HCT116 (cell line): Measurements from ENCODE around the gene LAIR1. TPM values are rescaled to one million over a fixed set of nuclear protein-coding genes. Genes with fewer than 3 reads are reported as not detected.

Source experiments
- ATAC-seq: fragments of 200-7000 bp; cut with Tn5 transposase; 2 replicates; pipeline ENCODE4 v1.9.1; 2020; ENCODE audit warnings: mild to moderate bottlenecking, moderate library complexity
- BruUV-seq: library from RNA; stranded (reverse); fragments of 400-500 nt; replicated peaks from 2 replicates; lab custom pipeline; 2021; lab: Mats Ljungman, UMichigan
- CTCF ChIA-PET: fragments of 300-600 bp; sonication (Branson Sonifier 250); formaldehyde crosslinking; loops from one replicate; lab custom pipeline; 2021; ENCODE audit warnings: antibody characterized with exemption; lab: Charles Lee
- POLR2A ChIA-PET: fragments of 300-600, 350-600 bp; sonication (Branson Sonifier 250); formaldehyde crosslinking; loops from one replicate; lab custom pipeline; 2021; ENCODE audit warnings: antibody characterized with exemption; lab: Charles Lee
- RAD21 ChIA-PET, 2 experiments: fragments of 300-600 bp; sonication (Branson Sonifier 250); formaldehyde crosslinking; loops; one replicate each; lab custom pipeline; 2023; ENCODE audit warnings: low total read pairs in 2 of 2; ENCODE audit not compliant: uncharacterized antibody in 2 of 2, unreplicated experiment in 2 of 2, low non-redundant PET in 1 of 2; lab: Charles Lee
- DNase-seq: peaks from one replicate; pipeline ENCODE4 v3.0.0-alpha.2; 2010; ENCODE audit warnings: low read depth, low spot score
- H2AFZ ChIP-seq: fragments of 200-600 bp; shearing (Covaris generic), sonication (generic); 2 replicates; pipeline ENCODE4 v1.6.1; 2017; ENCODE audit warnings: low read depth, mixed run types, mixed read lengths, antibody characterized with exemption, low read length; ENCODE audit not compliant: poor library complexity, severe bottlenecking
- H3K27ac ChIP-seq: 2 replicates; pipeline ENCODE4 v1.5.1; 2012; ENCODE audit warnings: low read depth, low read length
- H3K27me3 ChIP-seq: fragments of 200-600 bp; sonication (generic); 2 replicates; pipeline ENCODE4 v1.6.1; 2016; ENCODE audit warnings: mixed run types, low read length, mixed read lengths; ENCODE audit not compliant: insufficient read depth
- H3K36me3 ChIP-seq, 2 experiments: fragments of 200-500 bp in 1 of 2; fragments of 200-600 bp in 1 of 2; sonication (Bioruptor generic) in 1 of 2; sonication (generic) in 1 of 2; 2 replicates each; pipeline versions ENCODE4 v1.5.1 to v1.6.1; 2014 to 2016; ENCODE audit warnings: low read length in 2 of 2, inconsistent platforms in 1 of 2, mixed read lengths in 1 of 2, mixed run types in 1 of 2; ENCODE audit not compliant: insufficient read depth in 2 of 2, control insufficient read depth in 1 of 2
- H3K4me1 ChIP-seq, 2 experiments: fragments of 200-600 bp in 1 of 2; sonication (generic) in 1 of 2; 2 replicates each; pipeline versions ENCODE4 v1.5.1 to v1.6.1; 2012 to 2017; ENCODE audit warnings: low read length in 2 of 2, inconsistent platforms in 1 of 2, mild to moderate bottlenecking in 1 of 2, mixed read lengths in 1 of 2, mixed run types in 1 of 2, moderate library complexity in 1 of 2; ENCODE audit not compliant: insufficient read depth in 2 of 2, control insufficient read depth in 1 of 2
- H3K4me2 ChIP-seq: fragments of 200-600 bp; sonication (generic); 2 replicates; pipeline ENCODE4 v1.6.1; 2017; ENCODE audit warnings: mixed run types, low read length, mixed read lengths
- H3K4me3 ChIP-seq, 2 experiments: fragments of 200-600 bp in 1 of 2; sonication (generic) in 1 of 2; replicated peaks in 1 of 2; 2 replicates each; pipeline ENCODE4 v1.5.1; 2011 to 2016; ENCODE audit warnings: low read length in 2 of 2, control low read depth in 1 of 2, low read depth in 1 of 2, mild to moderate bottlenecking in 1 of 2, mixed read lengths in 1 of 2, mixed run types in 1 of 2
- H3K79me2 ChIP-seq: fragments of 200-600 bp; sonication (generic); 2 replicates; pipeline ENCODE4 v1.6.1; 2017; ENCODE audit warnings: mild to moderate bottlenecking, mixed run types, low read length, moderate library complexity, mixed read lengths; ENCODE audit not compliant: insufficient read depth
- H3K9ac ChIP-seq: fragments of 200-600 bp; sonication (generic); 2 replicates; pipeline ENCODE4 v1.6.1; 2016; ENCODE audit warnings: low read length, mixed read lengths
- H3K9me2 ChIP-seq: fragments of 200-600 bp; sonication (generic), shearing (Covaris generic); 2 replicates; pipeline ENCODE4 v1.6.1; 2017; ENCODE audit warnings: mixed run types, mild to moderate bottlenecking, moderate library complexity; ENCODE audit not compliant: insufficient read depth
- H3K9me3 ChIP-seq, 2 experiments: fragments of 200-500 bp in 1 of 2; fragments of 200-600 bp in 1 of 2; sonication (Bioruptor generic) in 1 of 2; sonication (generic) in 1 of 2; 2 replicates each; pipeline ENCODE4 v1.6.1; 2014 to 2017; ENCODE audit warnings: low read length in 2 of 2, mixed read lengths in 2 of 2, inconsistent platforms in 1 of 2, low read depth in 1 of 2, mild to moderate bottlenecking in 1 of 2, mixed run types in 1 of 2, moderate library complexity in 1 of 2; ENCODE audit not compliant: control insufficient read depth in 1 of 2, insufficient read depth in 1 of 2
- H4K20me1 ChIP-seq: fragments of 200-600 bp; sonication (generic), shearing (Covaris generic); 2 replicates; pipeline ENCODE4 v1.6.1; 2017; ENCODE audit warnings: mixed run types, mild to moderate bottlenecking, moderate library complexity; ENCODE audit not compliant: insufficient read depth
- CBX3 ChIP-seq: IDR thresholded peaks from 2 replicates; pipeline ENCODE4 v1.6.1; 2012; ENCODE audit warnings: low read depth
- CEBPB ChIP-seq: IDR thresholded peaks from 2 replicates; pipeline ENCODE4 v1.6.1; 2012; ENCODE audit warnings: low read depth
- EGR1 ChIP-seq: IDR thresholded peaks from 2 replicates; pipeline ENCODE4 v1.6.1; 2012; ENCODE audit warnings: low read depth
- ELF1 ChIP-seq: IDR thresholded peaks from 2 replicates; pipeline ENCODE4 v1.6.1; 2012; ENCODE audit warnings: low read depth, borderline replicate concordance
- EZH2 ChIP-seq: fragments of 200-600 bp; sonication (generic); IDR thresholded peaks from 2 replicates; pipeline ENCODE4 v1.6.1; 2017; ENCODE audit warnings: antibody characterized with exemption, mixed run types
- FOSL1 ChIP-seq: IDR thresholded peaks from 2 replicates; pipeline ENCODE4 v1.6.1; 2012; ENCODE audit warnings: low read depth
- JUND ChIP-seq: IDR thresholded peaks from 2 replicates; pipeline ENCODE4 v1.6.1; 2012
- POLR2A ChIP-seq: IDR thresholded peaks from 2 replicates; pipeline ENCODE4 v1.7.0; 2011; ENCODE audit warnings: borderline replicate concordance; ENCODE audit not compliant: insufficient read depth, insufficient read length; ENCODE audit errors: extremely low read depth
- POLR2AphosphoS5 ChIP-seq: IDR thresholded peaks from 2 replicates; pipeline ENCODE4 v1.6.1; 2011; ENCODE audit warnings: mild to moderate bottlenecking, low read depth, low read length, moderate library complexity
- RAD21 ChIP-seq: IDR thresholded peaks from 2 replicates; pipeline ENCODE4 v1.6.1; 2012; ENCODE audit warnings: low read depth, mild to moderate bottlenecking
- REST ChIP-seq: IDR thresholded peaks from 2 replicates; pipeline ENCODE4 v1.6.1; 2012; ENCODE audit warnings: low read depth
- SP1 ChIP-seq: IDR thresholded peaks from 2 replicates; pipeline ENCODE4 v1.6.1; 2012; ENCODE audit warnings: low read depth
- SRF ChIP-seq: IDR thresholded peaks from 2 replicates; pipeline ENCODE4 v1.6.1; 2012; ENCODE audit warnings: low read depth
- YY1 ChIP-seq: IDR thresholded peaks from 2 replicates; pipeline ENCODE4 v1.6.1; 2011; ENCODE audit warnings: low read length, low read depth, moderate library complexity, mild to moderate bottlenecking; ENCODE audit not compliant: insufficient replicate concordance; ENCODE audit errors: extremely low read depth
- ZBTB33 ChIP-seq: IDR thresholded peaks from 2 replicates; pipeline ENCODE4 v1.6.1; 2011; ENCODE audit warnings: mild to moderate bottlenecking, low read length, moderate library complexity; ENCODE audit not compliant: insufficient replicate concordance; ENCODE audit errors: extremely low read depth
- ZFX ChIP-seq: fragments of 450-650 bp; IDR thresholded peaks from 2 replicates; pipeline ENCODE4 v1.6.1; 2017
- ZNF274 ChIP-seq: fragments of 200-500 bp; sonication (Bioruptor generic); IDR thresholded peaks from 2 replicates; pipeline ENCODE4 v1.6.1; 2014; ENCODE audit warnings: mild to moderate bottlenecking, low read depth, low read length, inconsistent platforms
- intact Hi-C: fragments of 100-400 bp; cut with micrococcal nuclease; formaldehyde crosslinking; loops from 2 replicates; pipeline ENCODE4 v1.10.0; 2022
- total RNA-seq: library from RNA; stranded (reverse); gene quantifications from one replicate; pipeline ENCODE4 v1.2.1, GENCODE V29; 2021; ENCODE audit not compliant: unreplicated experiment
- TF ChIP-seq, protein P1 (sequence below): IDR thresholded peaks from 2 replicates; pipeline ENCODE4 v1.6.1; 2012
- TF ChIP-seq, protein P2 (sequence below): IDR thresholded peaks from 2 replicates; pipeline ENCODE4 v1.6.1; 2012
- TF ChIP-seq, protein P3 (sequence below), 3 experiments: fragments of 200-600 bp in 1 of 3; sonication (generic) in 1 of 3; IDR thresholded peaks in 2 of 3; conservative IDR thresholded peaks in 1 of 3; 2 replicates each; pipeline ENCODE4 v1.5.1; 2012 to 2017; ENCODE audit warnings: low read depth in 2 of 3, low read length in 2 of 3, antibody characterized with exemption in 1 of 3, borderline replicate concordance in 1 of 3, control low read depth in 1 of 3, mild to moderate bottlenecking in 1 of 3, mixed read lengths in 1 of 3, mixed run types in 1 of 3, moderate library complexity in 1 of 3; ENCODE audit not compliant: insufficient read depth in 1 of 3

Gene LAIR1
- total RNA-seq, 1 experiment from 2014 or later: 0.89 TPM

- no peak for TF ChIP-seq CBX3
- TF ChIP-seq EZH2: no peak
- no peak for TF ChIP-seq ZFX
- TF ChIP-seq, protein P1, sequence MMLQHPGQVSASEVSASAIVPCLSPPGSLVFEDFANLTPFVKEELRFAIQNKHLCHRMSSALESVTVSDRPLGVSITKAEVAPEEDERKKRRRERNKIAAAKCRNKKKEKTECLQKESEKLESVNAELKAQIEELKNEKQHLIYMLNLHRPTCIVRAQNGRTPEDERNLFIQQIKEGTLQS: no peak
- TF ChIP-seq POLR2A: no peak
Observed at GRCh38 chr19:54400913-54401312, 36.2 kb upstream of the LAIR1 start (continued).

GRCh38 chr19:54399189-54399588, 34.5 kb upstream of the LAIR1 start:
- H3K27ac ChIP-seq: no peak overlapping the region
- ATAC-seq (no peak; the same call in 1 of the 2 replicates), DNase-seq (no peak)
- ChIA-PET CTCF (interaction anchor here (1.3 kb wide), 1 partner anchor 8 kb away, joined by 3 read pairs; no protein-coding TSS in a partner anchor), RAD21 (no interaction called here), POLR2A (no interaction called here)
- no peaks in the 10 kb centered on the region for H4K20me1 ChIP-seq
- H3K27me3 ChIP-seq: no peaks in the 10 kb centered on the region
- no peak overlapping the region for H3K4me3 ChIP-seq
- BruUV-seq: no TSS peak
- H3K4me2 ChIP-seq: no peak overlapping the region
- H3K9ac ChIP-seq: no peak overlapping the region
- intact Hi-C loops: no loop called here
- H2AFZ ChIP-seq: no peak overlapping the region
- no peaks in the 10 kb centered on the region for H3K79me2 ChIP-seq
- no peaks in the 10 kb centered on the region for H3K4me1 ChIP-seq
- H3K9me2 ChIP-seq: no peaks in the 10 kb centered on the region
- no peaks in the 10 kb centered on the region for H3K36me3 ChIP-seq
- no peaks in the 10 kb centered on the region for H3K9me3 ChIP-seq
- no peak for TF ChIP-seq EGR1
- no peak for TF ChIP-seq SRF
- TF ChIP-seq ZNF274: no peak
- no peak for TF ChIP-seq YY1
- TF ChIP-seq FOSL1: no peak
- TF ChIP-seq, protein P2, sequence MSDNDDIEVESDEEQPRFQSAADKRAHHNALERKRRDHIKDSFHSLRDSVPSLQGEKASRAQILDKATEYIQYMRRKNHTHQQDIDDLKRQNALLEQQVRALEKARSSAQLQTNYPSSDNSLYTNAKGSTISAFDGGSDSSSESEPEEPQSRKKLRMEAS: no peak
- TF ChIP-seq CEBPB: no peak
- no peak for TF ChIP-seq JUND
- no peak for TF ChIP-seq ZFX
- no peak for TF ChIP-seq ZBTB33
- TF ChIP-seq, protein P3, sequence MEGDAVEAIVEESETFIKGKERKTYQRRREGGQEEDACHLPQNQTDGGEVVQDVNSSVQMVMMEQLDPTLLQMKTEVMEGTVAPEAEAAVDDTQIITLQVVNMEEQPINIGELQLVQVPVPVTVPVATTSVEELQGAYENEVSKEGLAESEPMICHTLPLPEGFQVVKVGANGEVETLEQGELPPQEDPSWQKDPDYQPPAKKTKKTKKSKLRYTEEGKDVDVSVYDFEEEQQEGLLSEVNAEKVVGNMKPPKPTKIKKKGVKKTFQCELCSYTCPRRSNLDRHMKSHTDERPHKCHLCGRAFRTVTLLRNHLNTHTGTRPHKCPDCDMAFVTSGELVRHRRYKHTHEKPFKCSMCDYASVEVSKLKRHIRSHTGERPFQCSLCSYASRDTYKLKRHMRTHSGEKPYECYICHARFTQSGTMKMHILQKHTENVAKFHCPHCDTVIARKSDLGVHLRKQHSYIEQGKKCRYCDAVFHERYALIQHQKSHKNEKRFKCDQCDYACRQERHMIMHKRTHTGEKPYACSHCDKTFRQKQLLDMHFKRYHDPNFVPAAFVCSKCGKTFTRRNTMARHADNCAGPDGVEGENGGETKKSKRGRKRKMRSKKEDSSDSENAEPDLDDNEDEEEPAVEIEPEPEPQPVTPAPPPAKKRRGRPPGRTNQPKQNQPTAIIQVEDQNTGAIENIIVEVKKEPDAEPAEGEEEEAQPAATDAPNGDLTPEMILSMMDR (IDR thresholded peaks at IDR 0.05 in 2 of 3, conservative IDR thresholded peaks at IDR 0.05 in 1 of 3; ENCODE audit: borderline replicate concordance in 1 of 3, insufficient read depth in 1 of 3, low read depth in 2 of 3, low read length in 2 of 3): no peak
- no peak for TF ChIP-seq EZH2
- TF ChIP-seq POLR2A: no peak
- TF ChIP-seq REST: no peak
- TF ChIP-seq RAD21: no peak
- no peak for TF ChIP-seq ELF1
- no peak for TF ChIP-seq SP1
- TF ChIP-seq POLR2AphosphoS5: no peak
